DMS53 treated with DMSO at 0.1 percent for 48 hours (cell line): Measurements from ENCODE around the gene B4GALT5.
"Not testable (repeated sequence)": the region's sequence is repeated elsewhere in the genome, so short reads cannot be mapped to it uniquely, and the experiment has no call there.

Source experiments
- DNase-seq: peaks from one replicate; lab custom pipeline; 2025; ENCODE audit not compliant: unreplicated experiment; lab: John Stamatoyannopoulos, UW

Gene B4GALT5

DNA sequence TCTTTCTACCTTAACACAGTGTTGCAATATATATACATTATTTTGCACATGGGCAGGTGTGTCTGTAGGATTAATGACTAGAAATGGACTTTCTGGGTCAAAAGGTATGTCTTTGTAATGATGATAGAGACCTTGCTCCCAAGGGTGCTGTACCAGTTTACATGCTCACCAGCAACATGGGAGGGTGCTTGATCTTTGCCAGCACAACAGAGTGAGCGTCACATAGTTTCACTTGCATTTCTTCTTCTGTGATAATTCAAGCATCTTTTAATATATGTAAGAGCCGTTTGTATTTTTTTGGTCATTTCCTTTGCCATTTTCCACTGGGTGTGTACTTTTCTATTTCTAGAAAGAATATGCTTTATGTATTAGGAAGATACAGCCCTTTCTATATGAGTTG, 23.6 kb upstream of the B4GALT5 start:
- DNase-seq = no peak

DNA sequence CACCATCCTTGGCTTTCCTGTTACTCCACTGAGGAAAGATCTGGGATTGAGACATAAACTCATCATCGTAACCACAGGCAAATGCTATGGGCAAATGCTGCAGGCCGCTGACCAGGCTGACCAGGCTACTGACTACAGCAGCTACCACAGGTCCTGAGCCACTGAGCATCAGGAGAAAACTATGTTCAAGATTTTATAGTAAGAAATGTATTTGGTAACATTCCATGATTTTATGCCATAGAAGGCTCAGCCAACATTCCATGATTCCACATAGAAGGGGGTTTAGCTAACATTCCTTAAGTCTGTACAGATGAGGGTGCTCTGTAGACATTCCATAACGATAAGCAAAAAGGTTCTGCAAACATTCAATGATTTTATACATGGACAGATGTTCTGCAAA, 16.1 kb upstream of the B4GALT5 start:
- no peak for DNase-seq

DNA sequence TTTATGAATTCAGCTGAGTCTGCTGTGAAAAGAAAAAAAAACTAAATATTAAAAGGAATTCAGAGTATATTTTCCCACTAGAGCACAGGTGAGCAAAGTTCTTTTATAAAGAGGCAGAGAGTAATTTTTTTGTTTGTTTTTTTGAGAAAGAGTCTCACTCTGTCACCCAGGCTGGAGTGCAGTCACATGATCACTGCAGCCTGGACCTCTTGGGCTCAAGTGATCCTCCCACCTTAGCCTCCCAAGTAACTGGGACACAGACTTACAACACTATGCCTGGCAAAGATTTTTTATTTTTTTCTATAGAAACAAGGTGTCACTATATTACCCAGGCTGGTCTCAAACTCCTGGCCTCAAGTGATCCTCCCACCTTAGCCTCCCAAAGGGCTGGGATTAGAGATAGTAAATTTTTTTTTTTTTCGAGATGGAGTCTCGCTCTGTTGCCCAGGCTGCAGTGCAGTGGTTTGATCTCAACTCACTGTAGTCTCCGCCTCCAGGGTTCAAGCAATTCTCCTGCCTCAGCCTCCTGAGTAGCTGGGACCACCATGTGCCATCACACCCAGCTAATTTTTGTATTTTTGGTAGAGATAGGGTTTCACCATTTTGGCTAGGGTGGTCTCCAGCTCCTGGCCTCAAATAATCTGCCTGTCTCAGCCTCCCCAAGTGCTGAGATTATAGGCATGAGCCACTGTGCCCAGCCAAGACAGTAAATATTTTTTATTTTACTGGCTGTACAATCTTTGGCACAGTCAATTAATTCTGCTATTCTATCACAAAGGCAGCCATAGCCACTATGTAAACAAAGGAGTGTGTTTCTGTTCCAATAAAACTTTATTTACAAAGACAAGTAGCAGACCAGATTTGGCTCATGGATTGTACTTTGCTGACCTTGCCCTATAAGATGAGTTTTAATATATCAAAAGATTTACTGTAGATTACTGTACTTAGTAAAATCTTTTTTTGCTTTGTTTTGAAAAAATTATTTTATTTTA, 14.5 kb upstream of the B4GALT5 start:
- DNase-seq = no peak

DNA sequence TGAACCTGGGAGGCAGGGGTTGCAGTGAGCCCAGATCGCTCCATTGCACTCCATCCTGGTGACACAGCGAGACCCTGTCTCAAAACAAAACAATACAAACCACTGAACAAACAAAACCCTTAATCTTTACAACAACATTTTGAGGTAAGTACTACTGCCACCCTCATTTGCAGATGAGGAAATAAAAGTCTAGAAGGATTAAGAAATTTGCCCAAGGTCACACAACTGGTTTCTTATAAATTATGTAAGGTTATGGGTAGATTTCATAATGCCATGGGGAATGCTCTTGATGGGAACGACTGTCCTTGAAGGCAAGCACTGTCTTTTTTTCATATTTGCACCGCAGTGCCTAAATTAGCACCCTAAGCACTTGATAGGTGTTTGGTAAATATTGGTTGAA, 13.8 kb upstream of the B4GALT5 start:
- no peak for DNase-seq

DNA sequence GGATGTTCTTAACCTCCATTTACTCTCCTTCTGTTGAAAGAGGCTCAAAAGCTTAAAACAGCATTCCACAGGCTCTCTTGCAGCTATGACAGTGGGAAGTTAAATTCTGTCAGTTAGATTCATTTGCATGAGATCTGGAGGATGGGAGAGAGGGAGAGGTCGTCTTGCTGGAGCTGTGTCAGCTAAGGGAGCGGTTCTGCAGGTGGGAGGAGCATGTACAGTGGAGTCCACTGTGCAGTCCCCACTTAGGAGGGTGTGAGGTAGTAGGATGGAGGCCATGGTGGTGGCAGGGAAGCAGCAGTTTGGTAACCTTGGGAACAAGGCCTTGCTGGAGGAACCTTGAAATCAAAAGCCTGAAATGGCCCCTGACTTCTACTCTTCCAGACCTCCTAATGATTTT, 12.0 kb upstream of the B4GALT5 start:
- DNase-seq = no peak

DNA sequence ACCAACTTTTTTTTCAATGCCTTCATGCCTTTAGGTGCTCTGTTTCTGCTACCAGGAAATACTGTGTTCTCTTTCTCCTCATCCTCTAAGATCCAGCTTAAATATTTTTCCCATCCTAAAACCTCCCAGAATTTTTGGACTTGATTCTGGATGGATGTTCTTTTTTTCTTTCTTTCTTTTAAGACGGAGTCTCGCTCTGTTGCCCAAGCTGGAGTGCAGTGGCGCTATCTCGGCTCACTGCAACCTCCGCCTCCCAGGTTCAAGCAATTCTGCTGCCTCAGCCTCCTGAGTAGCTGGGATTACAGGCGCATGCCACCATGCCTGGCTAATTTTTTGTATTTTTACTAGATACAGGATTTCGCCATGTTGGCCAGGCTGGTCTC, 11.5 kb upstream of the B4GALT5 start:
- not testable (repeated sequence) for DNase-seq

- DNase-seq = no peak
These were observed 10.9 kb upstream of the B4GALT5 start for GRCh38 chr20:49724408-49725223.

DNA sequence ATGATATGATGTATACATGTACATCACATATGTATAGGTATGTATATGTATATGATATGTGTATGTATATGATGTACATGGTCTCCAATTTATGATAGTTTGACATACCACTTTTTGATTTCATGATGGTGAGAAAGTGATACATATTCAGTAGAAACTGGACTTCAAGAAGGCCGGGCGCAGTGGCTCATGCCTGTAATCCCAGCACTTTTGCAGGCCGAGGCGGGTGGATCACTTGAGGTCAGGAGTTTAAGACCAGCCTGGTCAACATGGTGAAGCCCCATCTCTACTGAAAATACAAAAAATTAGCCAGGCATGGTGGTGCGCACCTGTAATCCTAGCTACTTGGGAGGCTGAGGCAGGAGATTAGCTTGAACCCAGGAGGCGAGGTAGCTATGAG, 10.1 kb upstream of the B4GALT5 start:
- not testable (repeated sequence) for DNase-seq

DNA sequence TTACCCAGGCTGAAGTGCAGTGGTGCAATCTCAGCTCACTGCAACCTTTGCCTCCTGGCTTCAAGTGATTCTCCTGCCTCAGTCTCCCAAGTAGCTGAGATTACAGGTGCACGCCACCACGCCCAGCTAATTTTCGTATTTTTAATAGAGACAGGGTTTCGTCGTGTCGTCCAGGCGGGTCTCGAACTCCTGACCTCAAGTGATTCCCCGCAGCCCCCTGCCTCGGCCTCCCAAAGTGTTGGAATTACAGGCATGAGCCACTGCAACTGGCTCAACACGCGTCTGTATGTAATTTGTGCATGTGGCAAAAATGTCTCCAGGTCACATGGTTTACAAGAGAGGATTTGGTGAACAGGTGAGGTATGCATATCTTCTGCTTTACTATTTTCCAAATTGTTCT, 7.6 kb upstream of the B4GALT5 start:
- DNase-seq = not testable (repeated sequence)

DNA sequence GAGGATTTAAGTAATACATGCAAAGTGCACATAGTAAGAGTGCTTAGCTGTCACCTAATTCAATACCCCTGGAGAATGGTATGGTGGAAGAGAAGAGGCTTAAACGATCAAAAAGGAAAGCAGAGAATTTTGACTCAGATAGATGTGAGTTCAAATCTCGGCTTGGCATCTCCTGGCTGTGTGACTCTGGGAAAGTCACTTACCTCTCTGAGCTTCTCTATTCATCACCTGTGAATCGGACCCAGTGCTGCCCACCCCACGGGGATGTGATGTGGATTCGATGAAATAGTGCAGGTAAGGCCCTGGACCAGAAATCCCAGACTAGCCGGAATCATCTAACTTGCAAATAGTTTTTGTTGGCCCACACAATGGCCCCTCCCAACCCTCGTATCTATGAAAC, 1.8 kb upstream of the B4GALT5 start:
- DNase-seq = no peak

GRCh38 chr20:49712996-49713752, 504 bp downstream of the B4GALT5 start:
- DNase-seq = peak; percentile 40

- no peak for DNase-seq
These were observed 1.1 kb downstream of the B4GALT5 start for GRCh38 chr20:49712646-49712995.

- no peak for DNase-seq
These were observed 1.6 kb downstream of the B4GALT5 start for GRCh38 chr20:49712118-49712517.

DNA sequence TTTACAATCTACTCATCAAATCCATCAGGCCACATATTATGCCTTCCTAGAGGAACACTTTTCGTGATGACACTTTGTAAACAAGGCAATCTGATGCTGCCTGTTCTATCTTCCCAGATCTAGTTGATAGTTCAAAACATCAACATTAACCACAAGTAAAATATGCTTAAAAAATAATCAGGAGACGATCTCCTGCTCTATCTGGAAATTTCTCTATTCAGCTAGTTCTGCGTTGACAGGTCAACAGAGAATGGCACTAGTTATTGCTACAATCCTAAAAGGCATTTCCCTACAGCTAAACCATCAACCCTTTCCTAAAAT, 2.1 kb downstream of the B4GALT5 start:
- DNase-seq = no peak

- no peak for DNase-seq
These were observed 2.6 kb downstream of the B4GALT5 start for GRCh38 chr20:49710971-49711666.

GRCh38 chr20:49707118-49707517, 6.6 kb downstream of the B4GALT5 start:
- DNase-seq = no peak

- DNase-seq = no peak
These were observed 7.0 kb downstream of the B4GALT5 start for GRCh38 chr20:49706630-49707091.

- DNase-seq = not testable (repeated sequence)
These were observed 7.8 kb downstream of the B4GALT5 start for GRCh38 chr20:49705893-49706292.

GRCh38 chr20:49705358-49705757, 8.3 kb downstream of the B4GALT5 start:
- DNase-seq = no peak

GRCh38 chr20:49704932-49705336, 8.7 kb downstream of the B4GALT5 start:
- DNase-seq = no peak

DNA sequence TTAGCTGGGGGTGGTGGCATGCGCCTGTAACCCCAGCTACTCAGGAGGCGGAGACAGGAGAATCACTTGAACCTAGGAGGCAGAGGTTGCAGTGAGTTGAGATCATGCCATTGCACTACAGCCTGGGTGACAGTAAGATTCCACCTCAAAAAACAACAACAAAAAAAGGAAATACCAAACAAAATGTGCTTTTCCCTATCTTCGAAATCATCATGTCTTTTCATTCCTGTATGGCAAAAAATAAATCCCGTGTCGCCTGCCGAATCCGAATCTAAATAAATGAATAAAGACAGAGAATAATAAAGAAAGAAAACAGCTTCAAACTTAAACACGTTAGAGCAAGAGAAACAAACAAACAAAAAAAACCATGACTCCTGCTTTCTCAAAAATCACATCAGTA, 11.8 kb downstream of the B4GALT5 start:
- no peak for DNase-seq
